ENCODE measurements around the gene A4GALT. TPM values are rescaled to one million over a fixed set of nuclear protein-coding genes. Genes with fewer than 3 reads are reported as not detected.

A4GALT gene
- total and polyA plus RNA-seq, 2 of the 13 experiments (the other 11 are each of a cell fraction or from before 2014, with no cell fraction given), result 0.09 to 1.1 TPM

GRCh38 chr22:42648368-42649245 lies 72.1 kb downstream of the A4GALT start (continued):
- no peak; the same call in 1 of the 2 replicates for TF ChIP-seq ZNF318 (CRISPR knock-in tag; IDR thresholded peaks at IDR 0.05)
- TF ChIP-seq UBTF (CRISPR knock-in tag; IDR thresholded peaks at IDR 0.05), result peak; percentile 72
- TF ChIP-seq ZNF468 (CRISPR knock-in tag; IDR thresholded peaks at IDR 0.05), result 0 out of 2 replicates have a peak, but pooled peaks have one; percentile 11
- TF ChIP-seq MTF2 (CRISPR knock-in tag; IDR thresholded peaks at IDR 0.05; ENCODE audit: borderline replicate concordance), result no peak
- TF ChIP-seq ZFP1 (CRISPR knock-in tag; IDR thresholded peaks at IDR 0.05), result 0 out of 2 replicates have a peak, but pooled peaks have one; percentile 35
- peak; percentile 84 for TF ChIP-seq ZKSCAN8 (CRISPR knock-in tag; IDR thresholded peaks at IDR 0.05; ENCODE audit: borderline replicate concordance)
- TF ChIP-seq PCBP2 (optimal IDR thresholded peaks at IDR 0.05; ENCODE audit: low read depth, low read length, poor library complexity, severe bottlenecking), result no peak
- 0 out of 2 replicates have a peak, but pooled peaks have one; percentile 13 for TF ChIP-seq ZNF503 (CRISPR knock-in tag; IDR thresholded peaks at IDR 0.05)
- TF ChIP-seq CCDC6 (CRISPR knock-in tag; IDR thresholded peaks at IDR 0.05), result peak; percentile 86
- TF ChIP-seq ZNF687 (CRISPR knock-in tag; IDR thresholded peaks at IDR 0.05), result peak; percentile 98

All from HepG2 (cell line).